Measurements from ENCODE around the gene MASTL.
A peak's percentile ranks its signal among the peaks of the same experiment; 100 is the strongest.

Gene MASTL

GRCh38 chr10:27155066-27155754 lies at the start of gene MASTL:
MASTL (plus strand) TSS chr10:27155352; CDS start chr10:27155427, 75 bp downstream.
- H3K4me3 ChIP-seq (ENCODE audit: low read depth, low read length), result peak within 1 kb of the TSS; percentile 93
- peak; percentile 90 for DNase-seq (ENCODE audit: low read depth)
- no peak for TF ChIP-seq CTCF (IDR thresholded peaks at IDR 0.05; ENCODE audit: low read depth, low read length)
- peak; percentile 67 for TF ChIP-seq POLR2A (IDR thresholded peaks at IDR 0.05; ENCODE audit: extremely low read depth, insufficient read length)

GRCh38 chr10:27108165-27108564 lies 47.0 kb upstream of the MASTL start:
- no peak overlapping the region for H3K4me3 ChIP-seq (ENCODE audit: low read depth, low read length)
- DNase-seq (ENCODE audit: low read depth), result no peak
- TF ChIP-seq CTCF (IDR thresholded peaks at IDR 0.05; ENCODE audit: low read depth, low read length) (no peak), MYC (IDR thresholded peaks at IDR 0.05; ENCODE audit: low read depth, low read length) (no peak), POLR2A (IDR thresholded peaks at IDR 0.05; ENCODE audit: extremely low read depth, insufficient read length) (no peak)

GRCh38 chr10:27134371-27134770 lies 20.8 kb upstream of the MASTL start:
- DNase-seq (ENCODE audit: low read depth), result no peak
- no peak overlapping the region for H3K4me3 ChIP-seq (ENCODE audit: low read depth, low read length)
- no peak for TF ChIP-seq POLR2A (IDR thresholded peaks at IDR 0.05; ENCODE audit: extremely low read depth, insufficient read length)
- no peak for TF ChIP-seq MAX (IDR thresholded peaks at IDR 0.05; ENCODE audit: low read depth, low read length)
- no peak for TF ChIP-seq MYC (IDR thresholded peaks at IDR 0.05; ENCODE audit: low read depth, low read length)
- no peak for TF ChIP-seq CTCF (IDR thresholded peaks at IDR 0.05; ENCODE audit: low read depth, low read length)

GRCh38 chr10:27138277-27138676 lies 16.9 kb upstream of the MASTL start:
- TF ChIP-seq CTCF (IDR thresholded peaks at IDR 0.05; ENCODE audit: low read depth, low read length), result no peak
- no peak for TF ChIP-seq MAX (IDR thresholded peaks at IDR 0.05; ENCODE audit: low read depth, low read length)
- no peak for TF ChIP-seq POLR2A (IDR thresholded peaks at IDR 0.05; ENCODE audit: extremely low read depth, insufficient read length)
- no peak for TF ChIP-seq MYC (IDR thresholded peaks at IDR 0.05; ENCODE audit: low read depth, low read length)
- DNase-seq (ENCODE audit: low read depth), result no peak

GRCh38 chr10:27143686-27144085 lies 11.5 kb upstream of the MASTL start:
- no peak overlapping the region for H3K4me3 ChIP-seq (ENCODE audit: low read depth, low read length)
- DNase-seq (ENCODE audit: low read depth), result no peak
- TF ChIP-seq MAX (IDR thresholded peaks at IDR 0.05; ENCODE audit: low read depth, low read length) (no peak), CTCF (IDR thresholded peaks at IDR 0.05; ENCODE audit: low read depth, low read length) (no peak), POLR2A (IDR thresholded peaks at IDR 0.05; ENCODE audit: extremely low read depth, insufficient read length) (no peak), MYC (IDR thresholded peaks at IDR 0.05; ENCODE audit: low read depth, low read length) (no peak)

More at GRCh38 chr10:27138277-27138676, 16.9 kb upstream of the MASTL start:
- H3K4me3 ChIP-seq (ENCODE audit: low read depth, low read length), result no peak overlapping the region

GRCh38 chr10:27145937-27146336 lies 9.2 kb upstream of the MASTL start:
- TF ChIP-seq CTCF (IDR thresholded peaks at IDR 0.05; ENCODE audit: low read depth, low read length) (no peak), MAX (IDR thresholded peaks at IDR 0.05; ENCODE audit: low read depth, low read length) (no peak), MYC (IDR thresholded peaks at IDR 0.05; ENCODE audit: low read depth, low read length) (no peak), POLR2A (IDR thresholded peaks at IDR 0.05; ENCODE audit: extremely low read depth, insufficient read length) (no peak)
- no peak overlapping the region for H3K4me3 ChIP-seq (ENCODE audit: low read depth, low read length)
- DNase-seq (ENCODE audit: low read depth), result no peak
